ENCODE results near the gene PTBP1. TPM values are rescaled to one million over a fixed set of nuclear protein-coding genes. Genes with fewer than 3 reads are reported as not detected.

Gene PTBP1
- total RNA-seq, 1 experiment from 2014 or later: 510 TPM

- Mint-ChIP-seq H3K9me3 (ENCODE audit: unreplicated experiment) (no peaks in the 10 kb centered on the region), H3K27ac (ENCODE audit: unreplicated experiment) (peak overlapping the region; percentile 62), H3K36me3 (ENCODE audit: insufficient read depth, unreplicated experiment) (peaks cover 91% of the 10 kb centered on the region), H3K27me3 (ENCODE audit: insufficient read depth, unreplicated experiment) (no peaks in the 10 kb centered on the region), H3K4me1 (ENCODE audit: low read depth, unreplicated experiment) (no peaks in the 10 kb centered on the region), H3K4me3 (ENCODE audit: unreplicated experiment) (no peak overlapping the region)
- no peak overlapping the region for H3K4me3 ChIP-seq (ENCODE audit: low read depth, low read length)
- H3K36me3 ChIP-seq (ENCODE audit: control insufficient read depth, insufficient read depth, low read length): peaks cover 12% of the 10 kb centered on the region
- ChIA-PET CTCF (no interaction called here), POLR2A (interaction anchor here (0.6 kb wide), 1 partner anchor 265 kb away, joined by 5 read pairs; no protein-coding TSS in a partner anchor)
- intact Hi-C loops (cut with micrococcal nuclease; ENCODE audit: unreplicated experiment): no loop called here
- no peaks in the 10 kb centered on the region for H3K9me3 ChIP-seq
- no peaks in the 10 kb centered on the region for H3K27me3 ChIP-seq (replicated peaks; ENCODE audit: control insufficient read depth, insufficient read depth, low read length)
- BruUV-seq (replicated peaks): no TSS peak
- no peak for DNase-seq
- no peaks in the 10 kb centered on the region for H3K4me1 ChIP-seq
- TF ChIP-seq CTCF (IDR thresholded peaks at IDR 0.05; ENCODE audit: insufficient read depth in 1 of 2, low read depth in 1 of 2, low read length in 1 of 2, severe bottlenecking in 1 of 2, unreplicated experiment in 1 of 2): no peak
These were observed 10.6 kb downstream of the PTBP1 start for GRCh38 chr19:807627-808422.

GRCh38 chr19:808423-808775 is 11.1 kb downstream of the PTBP1 start:
- Mint-ChIP-seq H3K36me3 (ENCODE audit: insufficient read depth, unreplicated experiment) (peaks cover 90% of the 10 kb centered on the region), H3K4me1 (ENCODE audit: low read depth, unreplicated experiment) (no peaks in the 10 kb centered on the region), H3K27me3 (ENCODE audit: insufficient read depth, unreplicated experiment) (no peaks in the 10 kb centered on the region), H3K9me3 (ENCODE audit: unreplicated experiment) (no peaks in the 10 kb centered on the region), H3K27ac (ENCODE audit: unreplicated experiment) (no peak overlapping the region), H3K4me3 (ENCODE audit: unreplicated experiment) (no peak overlapping the region)
- ChIA-PET CTCF (no interaction called here), POLR2A (interaction anchor here (0.6 kb wide), 1 partner anchor 266 kb away, joined by 5 read pairs; no protein-coding TSS in a partner anchor)
- no peaks in the 10 kb centered on the region for H3K27me3 ChIP-seq (replicated peaks; ENCODE audit: control insufficient read depth, insufficient read depth, low read length)
- H3K4me3 ChIP-seq (ENCODE audit: low read depth, low read length): no peak overlapping the region
- peaks cover 12% of the 10 kb centered on the region for H3K36me3 ChIP-seq (ENCODE audit: control insufficient read depth, insufficient read depth, low read length)
- TF ChIP-seq CTCF (IDR thresholded peaks at IDR 0.05; ENCODE audit: insufficient read depth in 1 of 2, low read depth in 1 of 2, low read length in 1 of 2, severe bottlenecking in 1 of 2, unreplicated experiment in 1 of 2): no peak
- H3K9me3 ChIP-seq: no peaks in the 10 kb centered on the region
- BruUV-seq (replicated peaks): no TSS peak
- no peak for DNase-seq
- intact Hi-C loops (cut with micrococcal nuclease; ENCODE audit: unreplicated experiment): no loop called here
- no peaks in the 10 kb centered on the region for H3K4me1 ChIP-seq

GRCh38 chr19:810077-810855 is 13.0 kb downstream of the PTBP1 start:
- no peak for TF ChIP-seq CTCF (IDR thresholded peaks at IDR 0.05; ENCODE audit: insufficient read depth in 1 of 2, low read depth in 1 of 2, low read length in 1 of 2, severe bottlenecking in 1 of 2, unreplicated experiment in 1 of 2)
- Mint-ChIP-seq H3K4me3 (ENCODE audit: unreplicated experiment) (no peak overlapping the region), H3K27ac (ENCODE audit: unreplicated experiment) (no peak overlapping the region), H3K27me3 (ENCODE audit: insufficient read depth, unreplicated experiment) (no peaks in the 10 kb centered on the region), H3K9me3 (ENCODE audit: unreplicated experiment) (no peaks in the 10 kb centered on the region), H3K36me3 (ENCODE audit: insufficient read depth, unreplicated experiment) (peaks cover 91% of the 10 kb centered on the region), H3K4me1 (ENCODE audit: low read depth, unreplicated experiment) (no peaks in the 10 kb centered on the region)
- ChIA-PET POLR2A (interaction anchor here (0.6 kb wide), 1 partner anchor 174 kb away, joined by 3 read pairs; the partner anchor contains the start of gene WDR18), CTCF (no interaction called here)
- H3K4me1 ChIP-seq: no peaks in the 10 kb centered on the region
- intact Hi-C loops (cut with micrococcal nuclease; ENCODE audit: unreplicated experiment): no loop called here
- no TSS peak for BruUV-seq (replicated peaks)
- no peak for DNase-seq
- no peaks in the 10 kb centered on the region for H3K27me3 ChIP-seq (replicated peaks; ENCODE audit: control insufficient read depth, insufficient read depth, low read length)
- no peak overlapping the region for H3K4me3 ChIP-seq (ENCODE audit: low read depth, low read length)
- peaks cover 8% of the 10 kb centered on the region for H3K36me3 ChIP-seq (ENCODE audit: control insufficient read depth, insufficient read depth, low read length)
- no peaks in the 10 kb centered on the region for H3K9me3 ChIP-seq
